HG03520 (cell line): ENCODE data around the gene KCNT2.

ENCODE experiments used
- ATAC-seq: cut with Tn5 transposase; IDR thresholded peaks from one replicate; pipeline ENCODE4 v1.9.1; 2021; ENCODE audit warnings: mild to moderate bottlenecking, moderate library complexity; ENCODE audit not compliant: unreplicated experiment

KCNT2 gene

DNA sequence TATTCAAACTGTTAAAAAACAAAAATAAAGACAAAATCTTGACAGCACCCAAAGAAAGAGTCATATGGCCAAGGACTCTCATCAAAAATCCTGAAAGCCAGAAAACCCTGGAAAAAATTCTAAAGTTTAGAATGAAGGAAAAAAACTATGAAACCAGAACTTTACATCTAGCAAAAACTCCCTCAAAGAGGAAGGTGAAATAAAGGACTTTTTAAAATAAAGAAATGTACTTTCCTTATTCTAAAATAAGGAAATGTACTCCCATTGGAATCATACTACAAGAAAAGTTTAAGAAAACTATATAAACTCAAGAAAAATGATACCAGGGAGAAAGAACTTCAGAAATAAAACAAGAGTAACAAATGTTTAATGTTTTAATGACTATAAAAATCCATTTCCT, 206.3 kb downstream of the KCNT2 start:
- no peak for ATAC-seq

- no peak for ATAC-seq
Observed at GRCh38 chr1:196401452-196401833, 206.8 kb downstream of the KCNT2 start.

- no peak for ATAC-seq
Observed at GRCh38 chr1:196400478-196401451, 207.5 kb downstream of the KCNT2 start.

DNA sequence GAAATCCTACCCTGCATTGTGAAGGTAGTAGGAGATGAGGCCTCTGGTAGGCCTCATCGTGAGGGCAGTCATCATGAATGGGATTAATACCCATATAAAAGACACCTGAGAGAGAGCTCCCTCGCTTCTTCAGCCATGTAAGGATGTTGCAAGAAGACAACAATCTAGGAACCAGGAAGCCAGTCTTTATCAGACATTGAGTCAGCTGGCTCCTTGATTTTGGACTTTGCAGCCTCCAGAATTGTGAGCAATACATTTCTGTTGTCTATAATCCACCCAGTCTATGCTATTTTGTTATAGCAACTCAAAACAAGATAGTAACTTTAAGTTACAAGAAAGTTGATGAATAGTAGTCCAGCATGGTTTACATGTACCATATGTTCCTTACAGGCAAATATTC, 208.5 kb downstream of the KCNT2 start:
- no peak for ATAC-seq

DNA sequence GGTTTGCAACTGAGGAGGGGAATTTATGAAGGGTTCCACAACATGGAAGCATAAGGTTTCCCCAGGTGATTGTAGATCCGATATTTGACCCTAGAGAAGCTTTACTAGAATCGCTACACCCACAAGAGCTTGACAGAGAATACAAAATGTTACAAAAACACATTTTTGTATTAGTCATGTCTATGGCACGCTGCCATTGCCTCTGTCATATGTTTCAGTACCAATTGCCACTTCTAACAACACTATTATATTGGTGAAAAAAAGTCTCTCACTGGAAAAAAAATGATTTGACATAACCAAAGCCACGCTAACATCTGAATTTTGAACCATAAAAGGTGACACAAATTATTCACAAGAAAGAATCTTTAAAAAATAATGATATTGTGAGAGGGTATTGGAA, 214.5 kb downstream of the KCNT2 start:
- no peak for ATAC-seq

DNA sequence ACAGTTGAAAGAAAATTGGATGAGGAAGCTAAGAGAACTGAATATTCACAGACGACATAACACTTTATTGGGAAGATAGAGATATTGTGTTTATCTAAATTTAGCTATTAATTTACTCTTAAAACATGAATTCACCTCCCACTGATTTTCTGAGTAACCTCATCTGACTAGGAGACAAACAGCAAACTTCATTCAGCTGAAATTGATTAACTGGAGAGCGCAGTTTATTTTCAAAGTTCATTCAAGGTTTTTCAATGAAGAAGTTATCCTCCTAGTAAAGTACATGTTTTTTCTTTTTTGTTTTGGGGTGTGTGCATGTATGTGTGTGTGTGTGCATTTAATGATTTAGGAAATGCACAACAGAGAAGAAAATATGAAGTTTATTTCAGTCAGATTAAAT, 215.0 kb downstream of the KCNT2 start:
- ATAC-seq = no peak

GRCh38 chr1:196387766-196388165, 220.5 kb downstream of the KCNT2 start:
- no peak for ATAC-seq

GRCh38 chr1:196385109-196385508, 223.1 kb downstream of the KCNT2 start:
- no peak for ATAC-seq

- ATAC-seq = no peak
Observed at GRCh38 chr1:196382383-196382782, 225.9 kb downstream of the KCNT2 start.

GRCh38 chr1:196381544-196381943, 226.7 kb downstream of the KCNT2 start:
- ATAC-seq = no peak

DNA sequence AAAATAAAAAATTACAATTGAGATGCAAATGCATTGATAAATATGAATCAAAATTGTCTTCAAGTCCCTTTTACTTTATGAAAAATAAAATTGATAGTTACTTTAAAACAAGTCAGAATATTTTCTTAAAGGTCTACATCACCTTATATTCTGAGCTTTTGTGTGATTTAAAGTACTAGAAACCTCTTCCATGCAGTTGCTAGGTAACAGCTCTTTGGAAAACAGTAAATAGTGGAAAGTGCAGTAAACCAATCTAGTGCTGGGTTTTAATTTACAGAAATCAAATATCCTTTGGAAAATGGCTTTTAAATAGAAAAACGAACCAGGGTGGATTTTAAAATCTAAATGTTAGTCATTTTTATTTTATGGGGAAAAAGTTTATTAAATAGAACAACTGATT, 227.9 kb downstream of the KCNT2 start:
- ATAC-seq = no peak

- no peak for ATAC-seq
Observed at GRCh38 chr1:196377811-196378210, 230.4 kb downstream of the KCNT2 start.

GRCh38 chr1:196376630-196377328, 231.5 kb downstream of the KCNT2 start:
- ATAC-seq = no peak

GRCh38 chr1:196373798-196374197, 234.4 kb downstream of the KCNT2 start:
- no peak for ATAC-seq

DNA sequence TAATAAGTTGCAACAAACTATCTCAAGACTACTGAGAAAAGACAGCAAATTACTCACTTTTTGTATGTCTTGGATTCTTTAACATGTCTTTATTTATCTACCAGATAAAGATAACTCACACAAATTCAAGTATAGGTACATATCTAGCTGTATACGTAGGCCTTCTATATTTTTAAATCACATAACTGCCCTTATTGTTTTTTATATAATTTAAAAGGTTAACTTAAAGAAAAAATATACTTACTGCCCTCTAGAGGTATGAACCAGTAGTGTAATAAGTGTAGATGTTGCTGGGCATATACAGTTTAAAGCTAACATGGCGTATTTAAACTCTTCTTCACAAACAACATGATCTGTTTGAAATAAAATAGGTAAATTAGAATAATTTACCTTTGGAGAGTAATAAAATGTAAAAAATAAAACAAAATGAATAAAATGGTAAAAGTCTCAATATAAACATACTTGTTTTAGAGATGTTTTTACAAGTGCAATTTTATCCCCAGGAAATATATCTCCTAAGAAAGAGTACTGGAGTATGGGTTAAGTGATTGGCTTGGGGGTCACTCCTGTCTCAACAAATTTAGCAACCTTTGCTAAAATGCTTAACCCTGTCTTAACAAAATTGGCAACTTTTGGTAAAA, 235.2 kb downstream of the KCNT2 start:
- peak; percentile 71 for ATAC-seq

DNA sequence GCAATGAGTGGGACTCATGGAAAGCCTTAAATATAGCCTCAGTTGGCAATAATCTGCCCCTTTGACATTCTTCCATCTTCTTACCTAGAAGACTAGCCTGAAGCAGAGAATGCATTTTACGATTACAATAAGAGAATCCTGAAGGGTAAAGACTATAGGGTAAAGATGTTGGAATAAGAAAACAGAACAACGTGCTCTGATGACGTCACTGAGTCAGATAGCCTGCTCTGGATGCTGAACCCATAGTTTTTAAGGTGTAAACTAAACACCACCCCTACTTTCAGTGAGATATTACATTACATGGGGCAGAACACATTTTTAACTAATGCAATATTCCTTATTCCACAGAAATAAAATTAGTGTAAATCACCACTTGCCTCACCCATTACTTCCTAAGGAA, 240.4 kb downstream of the KCNT2 start:
- ATAC-seq = no peak

DNA sequence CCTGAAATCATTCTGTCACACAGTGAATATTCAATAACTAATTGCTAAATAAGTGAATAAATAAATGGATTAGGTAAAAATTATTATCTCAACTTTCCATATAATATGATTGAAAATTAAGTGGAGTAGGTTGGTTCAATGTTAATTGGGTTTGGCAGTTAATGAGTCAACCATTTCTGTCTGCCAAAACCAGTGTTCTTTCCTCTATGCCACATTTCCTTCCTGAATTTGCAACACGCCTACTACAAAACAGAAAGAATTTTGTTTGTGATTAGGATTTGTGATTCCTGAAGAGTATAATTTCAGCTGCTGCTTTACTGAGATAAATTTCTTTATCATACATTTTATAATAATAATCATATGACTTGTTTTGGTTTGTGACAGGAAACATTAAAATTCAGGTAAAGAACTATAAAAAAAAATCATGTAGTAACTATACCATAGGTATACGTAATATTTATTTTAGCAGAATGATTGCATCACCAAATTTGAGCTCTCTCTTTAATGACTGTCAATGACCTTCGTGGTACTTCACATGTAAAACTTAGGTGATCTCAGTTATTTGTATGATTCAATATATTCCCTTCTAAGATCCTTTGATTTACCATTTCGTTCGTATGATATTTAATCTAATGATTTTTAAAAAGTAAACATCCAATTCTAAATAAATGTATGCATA, 241.3 kb downstream of the KCNT2 start:
- ATAC-seq = no peak

GRCh38 chr1:196361112-196361714, 247.0 kb downstream of the KCNT2 start:
- no peak for ATAC-seq

GRCh38 chr1:196357913-196358312, 250.3 kb downstream of the KCNT2 start:
- ATAC-seq = no peak

DNA sequence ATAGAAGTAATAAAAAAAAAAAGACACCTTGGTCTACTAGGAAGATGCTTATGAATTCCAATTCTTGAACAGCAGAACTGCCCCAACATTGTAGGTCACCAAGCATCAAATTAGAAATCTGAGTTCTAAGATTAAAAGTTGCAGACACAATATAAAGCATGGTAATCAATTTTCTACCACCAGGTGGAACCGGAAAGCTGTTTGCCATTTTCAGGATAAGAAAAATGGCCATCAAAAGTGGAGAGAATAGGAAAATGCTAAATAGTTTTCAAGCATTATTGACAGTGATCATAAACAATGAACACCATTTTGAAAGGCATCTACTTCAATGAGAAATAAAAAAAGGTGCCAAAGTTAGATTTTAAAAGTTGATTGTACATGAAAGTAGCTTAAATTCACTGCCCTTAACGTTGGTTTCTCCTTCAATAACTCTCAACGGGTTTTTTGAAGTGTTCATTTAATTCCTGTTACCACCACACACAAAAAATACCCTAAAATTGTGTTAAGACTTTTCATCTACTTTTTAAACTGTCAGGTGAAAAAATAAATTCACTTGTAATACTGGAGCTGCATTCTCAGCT, 252.9 kb downstream of the KCNT2 start:
- no peak for ATAC-seq
